H1 (cell line): ENCODE results near the gene CDC37. TPM values are rescaled to one million over a fixed set of nuclear protein-coding genes. Genes with fewer than 3 reads are reported as not detected.

Experiments used
- CTCF ChIA-PET: fragments of 300-600 bp; sonication (Branson Sonifier 250); formaldehyde crosslinking; loops from one replicate; lab custom pipeline; 2021; ENCODE audit not compliant: partially characterized antibody; lab: Charles Lee
- POLR2A ChIA-PET: fragments of 300-600 bp; sonication (Branson Sonifier 250); formaldehyde crosslinking; loops from one replicate; lab custom pipeline; 2021; ENCODE audit warnings: inconsistent platforms; ENCODE audit not compliant: partially characterized antibody; lab: Charles Lee
- DNase-seq, 2 experiments: peaks; one replicate each; pipeline versions ENCODE4 v3.0.0 to v3.0.0-alpha.2; 2010 to 2022; ENCODE audit warnings: low spot score in 2 of 2, low read depth in 1 of 2, mixed read lengths in 1 of 2
- FAIRE-seq: peaks from 2 replicates; lab custom pipeline; 2011; peaks lifted over from hg19 to GRCh38; lab: Jason Lieb, UNC
- H2AFZ ChIP-seq: 2 replicates; pipeline ENCODE4 v1.8.1; 2012; ENCODE audit warnings: low read length, inconsistent platforms
- H2AK5ac ChIP-seq: 2 replicates; pipeline ENCODE4 v1.6.1; 2013; ENCODE audit warnings: low read depth, low read length
- H2BK120ac ChIP-seq: replicated peaks from 2 replicates; pipeline ENCODE3; 2013; ENCODE audit warnings: low read depth, low read length, inconsistent platforms
- H2BK12ac ChIP-seq: 2 replicates; pipeline ENCODE4 v1.6.1; 2013; ENCODE audit warnings: low read depth, low read length
- H2BK15ac ChIP-seq: 2 replicates; pipeline ENCODE4 v1.6.1; 2013; ENCODE audit warnings: low read length
- H2BK20ac ChIP-seq: 2 replicates; pipeline ENCODE4 v1.6.1; 2013; ENCODE audit warnings: low read length
- H2BK5ac ChIP-seq: 2 replicates; pipeline ENCODE4 v1.6.1; 2013; ENCODE audit warnings: low read depth, low read length
- H3K14ac ChIP-seq: 2 replicates; pipeline ENCODE4 v1.6.1; 2013; ENCODE audit warnings: inconsistent platforms; ENCODE audit not compliant: insufficient read length
- H3K18ac ChIP-seq: 2 replicates; pipeline ENCODE4 v1.6.1; 2013; ENCODE audit warnings: low read length; ENCODE audit errors: extremely low read depth
- H3K23ac ChIP-seq: 2 replicates; pipeline ENCODE4 v1.6.1; 2013; ENCODE audit warnings: inconsistent platforms; ENCODE audit not compliant: insufficient read length
- H3K23me2 ChIP-seq: 2 replicates; pipeline ENCODE4 v1.6.1; 2013; ENCODE audit warnings: low read depth, low read length
- H3K27ac ChIP-seq: 2 replicates; pipeline ENCODE4 v1.6.1; 2011; ENCODE audit warnings: low read depth, low read length, inconsistent platforms
- H3K27me3 ChIP-seq, 4 experiments: replicated peaks in 1 of 4; 1 replicate in 1 of 4; 2 replicates in 3 of 4; pipeline versions ENCODE4 v1.6.1 to v1.8.1; 2011 to 2013; ENCODE audit warnings: low read length in 3 of 4, mild to moderate bottlenecking in 3 of 4, inconsistent platforms in 2 of 4, mixed read lengths in 2 of 4, moderate library complexity in 1 of 4; ENCODE audit not compliant: control insufficient read depth in 3 of 4, insufficient read depth in 3 of 4; ENCODE audit errors: extremely low read depth in 1 of 4
- H3K36me3 ChIP-seq, 4 experiments: 2 replicates each; pipeline versions ENCODE4 v1.6.1 to v1.8.1; 2011 to 2013; ENCODE audit warnings: mild to moderate bottlenecking in 4 of 4, low read length in 3 of 4, moderate library complexity in 2 of 4, control low read depth in 1 of 4, inconsistent platforms in 1 of 4; ENCODE audit not compliant: insufficient read depth in 4 of 4, control insufficient read depth in 2 of 4
- H3K4ac ChIP-seq: replicated peaks from 2 replicates; pipeline ENCODE3; 2013; ENCODE audit warnings: low read length, low read depth, mixed read lengths, inconsistent platforms; ENCODE audit not compliant: insufficient read length
- H3K4me1 ChIP-seq, 4 experiments: replicated peaks in 1 of 4; 1 replicate in 1 of 4; 2 replicates in 3 of 4; pipeline versions ENCODE4 v1.6.1 to v1.8.1; 2011 to 2013; ENCODE audit warnings: low read length in 3 of 4, inconsistent platforms in 2 of 4, mixed read lengths in 1 of 4; ENCODE audit not compliant: insufficient read depth in 4 of 4, control insufficient read depth in 3 of 4
- H3K4me2 ChIP-seq, 2 experiments: 2 replicates each; pipeline versions ENCODE4 v1.6.1 to v1.8.1; 2011 to 2013; ENCODE audit warnings: low read depth in 2 of 2, low read length in 2 of 2, control low read depth in 1 of 2, inconsistent platforms in 1 of 2, mild to moderate bottlenecking in 1 of 2; ENCODE audit not compliant: insufficient read depth in 1 of 2
- H3K4me3 ChIP-seq, 4 experiments: fragments of 200-600, 300-600 bp in 1 of 4; sonication (generic), shearing (Covaris generic), sonication (Bioruptor Twin) in 1 of 4; 2 replicates each; pipeline versions ENCODE4 v1.5.1 to v1.8.1; 2011 to 2016; ENCODE audit warnings: low read length in 4 of 4, low read depth in 3 of 4, control low read depth in 2 of 4, inconsistent platforms in 2 of 4, mild to moderate bottlenecking in 2 of 4, mixed read lengths in 1 of 4, moderate library complexity in 1 of 4; ENCODE audit not compliant: insufficient read depth in 2 of 4; ENCODE audit errors: extremely low read depth in 1 of 4
- H3K56ac ChIP-seq: replicated peaks from 2 replicates; pipeline ENCODE3; 2013; ENCODE audit warnings: low read depth, mild to moderate bottlenecking, mixed read lengths, low read length, inconsistent platforms; ENCODE audit not compliant: insufficient read length
- H3K79me1 ChIP-seq: 2 replicates; pipeline ENCODE4 v1.6.1; 2013; ENCODE audit warnings: low read depth, low read length, control low read depth
- H3K79me2 ChIP-seq, 2 experiments: 2 replicates each; pipeline versions ENCODE4 v1.6.1 to v1.8.1; 2012 to 2013; ENCODE audit warnings: low read length in 2 of 2, mild to moderate bottlenecking in 2 of 2, inconsistent platforms in 1 of 2; ENCODE audit not compliant: insufficient read depth in 2 of 2, control insufficient read depth in 1 of 2
- H3K9ac ChIP-seq, 4 experiments: replicated peaks in 1 of 4; 1 replicate in 1 of 4; 2 replicates in 3 of 4; pipeline versions ENCODE4 v1.6.1 to v1.8.1; 2011 to 2013; ENCODE audit warnings: low read depth in 3 of 4, low read length in 3 of 4, control low read depth in 2 of 4, mild to moderate bottlenecking in 2 of 4, moderate library complexity in 2 of 4, inconsistent platforms in 1 of 4; ENCODE audit errors: extremely low read depth in 1 of 4
- H3K9me3 ChIP-seq, 2 experiments: 2 replicates each; pipeline versions ENCODE4 v1.6.1 to v1.8.1; 2012 to 2013; ENCODE audit warnings: mild to moderate bottlenecking in 2 of 2, moderate library complexity in 2 of 2, control low read depth in 1 of 2, inconsistent platforms in 1 of 2, low read depth in 1 of 2, low read length in 1 of 2, mixed read lengths in 1 of 2; ENCODE audit not compliant: insufficient read depth in 2 of 2
- H4K20me1 ChIP-seq, 2 experiments: replicated peaks in 1 of 2; 2 replicates each; pipeline versions ENCODE3 to v1.8.1; 2011 to 2013; ENCODE audit warnings: inconsistent platforms in 2 of 2, low read length in 2 of 2, mild to moderate bottlenecking in 1 of 2; ENCODE audit not compliant: insufficient read depth in 2 of 2, control insufficient read depth in 1 of 2
- H4K5ac ChIP-seq: 2 replicates; pipeline ENCODE4 v1.6.1; 2013; ENCODE audit warnings: low read length, low read depth, mixed read lengths, inconsistent platforms; ENCODE audit not compliant: insufficient read length
- H4K8ac ChIP-seq: 2 replicates; pipeline ENCODE4 v1.8.0; 2013; ENCODE audit warnings: mild to moderate bottlenecking, moderate library complexity, low read length, inconsistent platforms; ENCODE audit not compliant: insufficient read depth; ENCODE audit errors: extremely low read depth
- H4K91ac ChIP-seq: replicated peaks from 2 replicates; pipeline ENCODE3; 2013; ENCODE audit warnings: low read length, mixed read lengths, inconsistent platforms; ENCODE audit not compliant: insufficient read length
- BCL11A ChIP-seq, 2 experiments: IDR thresholded peaks; one replicate each; pipeline ENCODE4 v1.6.1; 2011; ENCODE audit warnings: low read depth in 2 of 2, low read length in 2 of 2, mild to moderate bottlenecking in 2 of 2
- CHD2 ChIP-seq: IDR thresholded peaks from 2 replicates; pipeline ENCODE4 v1.6.1; 2012; ENCODE audit warnings: low read length, improper control_type of control experiment
- EP300 ChIP-seq, 2 experiments: IDR thresholded peaks; 1 replicate in 1 of 2; 2 replicates in 1 of 2; pipeline ENCODE4 v1.6.1; 2011 to 2012; ENCODE audit warnings: low read depth in 2 of 2, low read length in 2 of 2, mild to moderate bottlenecking in 2 of 2, borderline replicate concordance in 1 of 2, inconsistent platforms in 1 of 2, moderate library complexity in 1 of 2
- HDAC6 ChIP-seq: IDR thresholded peaks from one replicate; pipeline ENCODE4 v1.7.1; 2012; ENCODE audit warnings: low read depth, mild to moderate bottlenecking, inconsistent platforms, low read length, moderate library complexity
- MAFK ChIP-seq: IDR thresholded peaks from 2 replicates; pipeline ENCODE4 v1.6.1; 2012; ENCODE audit warnings: low read depth, mild to moderate bottlenecking, improper control_type of control experiment, low read length
- PHF8 ChIP-seq: fragments of 200-600 bp; sonication (generic); conservative IDR thresholded peaks from 2 replicates; pipeline ENCODE4 v1.7.1; 2012; ENCODE audit warnings: low read depth, mild to moderate bottlenecking, inconsistent platforms, low read length, moderate library complexity
- RBBP5 ChIP-seq: IDR thresholded peaks from 2 replicates; pipeline ENCODE4 v1.7.1; 2012; ENCODE audit warnings: low read depth, mild to moderate bottlenecking, inconsistent platforms, low read length, moderate library complexity, borderline replicate concordance
- SAP30 ChIP-seq: fragments of 300-600 bp; sonication (generic); IDR thresholded peaks from 2 replicates; pipeline ENCODE4 v1.7.1; 2012; ENCODE audit warnings: low read length, moderate library complexity, mild to moderate bottlenecking, inconsistent platforms; ENCODE audit not compliant: insufficient read depth, insufficient replicate concordance
- SRF ChIP-seq: IDR thresholded peaks from 2 replicates; pipeline ENCODE4 v1.6.1; 2011; ENCODE audit warnings: mild to moderate bottlenecking, low read depth, low read length, moderate library complexity
- TAF1 ChIP-seq: IDR thresholded peaks from 2 replicates; pipeline ENCODE4 v1.6.1; 2011; ENCODE audit warnings: mild to moderate bottlenecking, low read depth, low read length
- TBP ChIP-seq: IDR thresholded peaks from 2 replicates; pipeline ENCODE4 v1.6.1; 2011; ENCODE audit warnings: low read depth, low read length, improper control_type of control experiment
- USF2 ChIP-seq: IDR thresholded peaks from 2 replicates; pipeline ENCODE4 v1.6.1; 2011; ENCODE audit warnings: low read length, improper control_type of control experiment
- ZNF274 ChIP-seq: IDR thresholded peaks from 2 replicates; pipeline ENCODE4 v1.7.0; 2012; ENCODE audit warnings: low read length, borderline replicate concordance; ENCODE audit errors: extremely low read depth
- WGBS, 2 experiments: shearing (Covaris generic) in 1 of 2; methylation state at CpG; one replicate each; pipeline versions ENCODE4 v1.1.6 to v1.1.7; 2013 to 2015; ENCODE audit warnings: low lambda C conversion rate in 2 of 2, mixed read lengths in 2 of 2, inconsistent platforms in 1 of 2, low coverage in 1 of 2, missing lambda C conversion rate in 1 of 2; ENCODE audit not compliant: insufficient replicate concordance in 2 of 2, insufficient coverage in 1 of 2, insufficient read length in 1 of 2; ENCODE audit errors: extremely low coverage in 1 of 2, missing lambda C conversion rate in 1 of 2; 5-methylcytosine and 5-hydroxymethylcytosine counted together
- polyA plus RNA-seq, 7 experiments: library from polyadenylated mRNA; depleted of rRNA in 3 of 7; stranded (reverse) in 5 of 7; unstranded in 2 of 7; fragments of >200 nt in 5 of 7; fragments of 200-250 nt in 2 of 7; gene quantifications; 1 replicate in 5 of 7; 2 replicates in 1 of 7; 4 replicates in 1 of 7; pipeline versions ENCODE4 v1.2.1 to v1.2.3, GENCODE V29; 2011 to 2013; ENCODE audit warnings: missing spikeins in 2 of 7, mixed read lengths in 2 of 7
- total RNA-seq: library from RNA; stranded (reverse); fragmentation: NEBNext Ultra II Directional; extraction: Animal tissue kit (Norgen Biotek cat#: 25700); gene quantifications from 2 replicates; pipeline ENCODE4 v1.2.1, GENCODE V29; 2021

Gene CDC37
- total and polyA plus RNA-seq, 2 of the 8 experiments (the other 6 are each of a cell fraction or from before 2014, with no cell fraction given): 162 to 181 TPM

- no peak overlapping the region for H3K23ac ChIP-seq
- H2BK15ac ChIP-seq: no peak overlapping the region
- H2BK120ac ChIP-seq: no peak overlapping the region
- H3K18ac ChIP-seq: no peak overlapping the region
- H3K9me3 ChIP-seq: no peaks in the 10 kb centered on the region
- H3K4me2 ChIP-seq: no peak overlapping the region
- H3K4me1 ChIP-seq: no peaks in the 10 kb centered on the region
- H3K79me2 ChIP-seq: peaks cover 2 to 30% of the 10 kb centered on the region in 2 experiments; a peak in 3 of 4 replicates
- ChIA-PET CTCF (interaction anchor here (0.7 to 5.5 kb wide), 4 partner anchors 26 to 125 kb away, joined by 3 to 55 read pairs (median 4); partner anchors contain the start of gene ICAM1), POLR2A (interaction anchor here (0.6 to 1.3 kb wide), 2 partner anchors 10 to 124 kb away, joined by 3 to 4 read pairs; partner anchors contain the start of gene ICAM1)
- FAIRE-seq (no peak), DNase-seq (no peak)
- 98% methylated on average over 14 of the region's 26 CpGs; no CpG with 5 or more reads in 1 of the 2 experiments for WGBS, 2 experiments
- H4K8ac ChIP-seq: peak overlapping the region; percentile 51; the same call in 1 of the 2 replicates
- H4K20me1 ChIP-seq: peaks cover 12 to 27% of the 10 kb centered on the region in 2 experiments
- H4K91ac ChIP-seq: no peak overlapping the region
- no peak overlapping the region for H2AFZ ChIP-seq
- no peak overlapping the region for H3K4ac ChIP-seq
- H2BK20ac ChIP-seq: no peak overlapping the region
- peaks cover 0 to 44% (median 21%) of the 10 kb centered on the region in 4 experiments; a peak in 7 of 8 replicates for H3K36me3 ChIP-seq
- no peak overlapping the region for H3K14ac ChIP-seq
- H2AK5ac ChIP-seq: no peak overlapping the region
- no peak overlapping the region for H4K5ac ChIP-seq
- H3K56ac ChIP-seq: no peak overlapping the region
- H3K27ac ChIP-seq: no peak overlapping the region
- H3K9ac ChIP-seq: no peak overlapping the region
- H3K23me2 ChIP-seq: no peaks in the 10 kb centered on the region
- H2BK12ac ChIP-seq: no peak overlapping the region
- H3K27me3 ChIP-seq: no peaks in the 10 kb centered on the region
- H3K79me1 ChIP-seq: peaks cover 5% of the 10 kb centered on the region
- no peak overlapping the region for H3K4me3 ChIP-seq
- no peak overlapping the region for H2BK5ac ChIP-seq
- TF ChIP-seq EP300 (IDR thresholded peaks at IDR 0.05; ENCODE audit: borderline replicate concordance in 1 of 2, low read depth in 2 of 2, low read length in 2 of 2) (no peak), BCL11A (IDR thresholded peaks at IDR 0.05; ENCODE audit: low read depth in 2 of 2, low read length in 2 of 2) (no peak), PHF8 (no peak), HDAC6 (no peak), USF2 (no peak), ZNF274 (no peak), TAF1 (no peak), CHD2 (no peak), SRF (no peak), MAFK (no peak), TBP (no peak), RBBP5 (no peak), SAP30 (no peak)
Observed at GRCh38 chr19:10395436-10395835, 7.9 kb downstream of the CDC37 start.
